GM11168 (cell line): Measurements from ENCODE around the gene GSX1.
"Not testable (repeated sequence)": the region's sequence is repeated elsewhere in the genome, so short reads cannot be mapped to it uniquely, and the experiment has no call there.

Experiments
- in situ Hi-C: fragments of 300-500 bp; cut with MboI; formaldehyde crosslinking; loops from one replicate; pipeline ENCODE4 v1.12.0; 2022; ENCODE audit warnings: low sequenced_read_pairs; ENCODE audit not compliant: unreplicated experiment

The GSX1 gene

DNA sequence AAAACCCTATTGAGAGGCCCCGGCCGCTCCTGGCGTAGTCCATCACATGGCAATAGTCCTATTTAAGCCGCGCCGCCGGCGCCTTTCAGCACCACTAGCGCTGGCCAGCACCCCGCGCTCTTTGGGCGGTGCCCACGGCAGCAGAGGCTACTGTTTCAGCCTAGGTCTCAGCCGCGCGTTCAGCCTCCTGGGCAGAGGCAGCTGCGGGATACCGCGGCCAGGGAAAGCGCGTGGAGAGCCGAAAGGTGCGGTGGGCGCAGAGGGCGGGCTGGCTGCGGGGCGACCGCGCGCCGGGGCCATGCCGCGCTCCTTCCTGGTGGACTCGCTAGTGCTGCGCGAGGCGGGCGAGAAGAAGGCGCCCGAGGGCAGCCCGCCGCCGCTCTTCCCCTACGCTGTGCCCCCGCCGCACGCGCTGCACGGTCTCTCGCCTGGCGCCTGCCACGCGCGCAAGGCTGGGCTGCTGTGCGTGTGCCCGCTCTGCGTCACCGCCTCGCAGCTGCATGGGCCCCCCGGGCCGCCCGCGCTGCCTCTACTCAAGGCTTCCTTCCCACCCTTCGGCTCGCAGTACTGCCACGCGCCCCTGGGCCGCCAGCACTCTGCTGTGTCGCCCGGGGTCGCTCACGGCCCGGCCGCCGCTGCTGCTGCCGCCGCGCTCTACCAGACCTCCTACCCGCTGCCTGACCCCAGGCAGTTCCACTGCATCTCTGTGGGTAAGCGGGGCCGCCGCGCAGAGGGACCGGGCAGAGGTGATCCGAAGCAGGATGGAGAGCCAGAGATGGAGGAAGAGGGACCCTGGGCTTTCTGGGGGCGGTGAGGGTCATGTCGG is at the start of gene GSX1:
Gene GSX1, plus strand, starts transcription at position 91 of the 826 bp plus-strand sequence. Its CDS starts 208 bp downstream, at position 299.
- in situ Hi-C loops: no loop called here

DNA sequence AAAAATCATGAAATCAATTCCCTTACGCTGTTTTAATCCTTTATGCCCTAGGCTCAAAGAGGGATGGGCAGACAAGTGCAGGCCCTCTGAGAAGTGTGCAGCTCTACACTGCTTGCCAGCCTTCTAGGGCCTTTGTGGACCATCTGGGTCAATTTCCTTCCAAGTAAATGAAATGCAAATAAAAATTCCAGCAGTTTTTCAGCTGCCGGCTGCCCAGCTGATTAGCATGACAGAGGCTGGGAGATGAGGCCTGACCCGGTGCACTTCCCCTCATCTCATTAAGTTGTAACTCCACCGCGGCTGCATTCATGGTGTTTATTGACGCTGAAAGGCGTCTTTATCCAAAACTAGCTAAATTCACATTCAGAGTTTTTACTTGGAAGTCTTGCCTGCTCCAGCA is 47.5 kb upstream of the GSX1 start:
- in situ Hi-C loops: no loop called here

DNA sequence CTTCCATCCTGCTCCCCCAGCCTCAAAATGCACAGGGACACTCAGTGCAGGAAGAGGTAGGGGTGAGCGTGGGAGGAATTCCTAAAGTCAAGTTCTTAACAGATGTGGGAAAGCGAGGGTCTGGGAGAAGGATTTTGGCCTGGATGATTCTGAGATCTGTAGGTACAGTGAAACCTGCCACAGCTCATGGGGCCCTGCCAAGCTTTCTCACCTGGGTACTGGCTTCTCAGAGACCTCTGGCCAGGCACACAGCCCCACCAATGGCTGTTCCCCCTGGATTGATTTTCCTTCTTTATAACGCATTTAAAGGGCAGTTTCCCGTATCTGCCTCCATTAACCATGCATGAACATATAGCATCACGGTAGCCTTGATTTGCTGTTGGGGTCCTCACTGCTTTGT is 47.0 kb upstream of the GSX1 start:
- in situ Hi-C loops: no loop called here

DNA sequence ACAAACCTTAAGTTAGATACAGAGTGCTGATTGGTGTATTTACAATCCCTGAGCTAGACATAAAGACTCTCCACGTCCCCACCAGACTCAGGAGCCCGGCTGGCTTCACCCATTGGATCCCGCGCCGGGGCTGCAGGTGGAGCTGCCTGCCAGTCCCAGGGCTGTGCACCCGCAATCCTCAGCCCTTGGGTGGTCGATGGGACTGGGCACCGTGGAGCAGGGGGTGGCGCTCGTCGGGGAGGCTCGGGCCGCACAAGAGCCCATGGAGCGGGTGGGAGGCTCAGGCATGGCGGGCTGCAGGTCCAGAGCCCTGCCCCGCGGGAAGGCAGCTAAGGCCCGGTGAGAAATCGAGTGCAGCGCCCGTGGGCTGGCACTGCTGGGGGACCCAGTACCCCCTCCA is 44.1 kb upstream of the GSX1 start:
- in situ Hi-C loops: not testable (repeated sequence)

DNA sequence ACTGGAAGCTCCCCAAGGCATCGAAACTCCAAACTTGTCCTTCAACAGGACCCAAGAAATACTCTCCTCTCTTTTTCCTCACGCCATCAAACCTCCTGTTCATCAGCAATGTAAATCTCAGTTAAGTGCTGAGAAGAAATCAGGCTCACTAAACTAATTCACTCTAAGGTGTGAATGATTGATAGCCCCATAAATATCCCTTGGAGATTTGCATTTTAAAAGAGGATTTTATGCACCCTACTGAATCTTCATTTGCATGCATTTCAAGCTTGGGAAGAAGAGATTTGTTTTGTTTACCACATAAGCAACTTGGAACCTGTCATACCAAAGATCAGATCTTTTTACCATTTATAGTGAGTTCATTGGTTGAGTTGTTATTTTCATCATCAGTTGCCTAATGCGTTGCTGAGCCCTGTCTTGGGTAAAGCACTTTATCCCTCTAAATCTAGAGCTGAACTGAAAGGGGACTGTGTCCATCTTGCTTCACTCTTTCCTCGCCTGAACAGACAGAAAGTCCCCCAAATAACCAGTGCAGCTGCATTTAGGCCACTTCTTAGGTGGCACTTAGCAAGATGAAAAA is 40.2 kb upstream of the GSX1 start:
- in situ Hi-C loops: no loop called here

DNA sequence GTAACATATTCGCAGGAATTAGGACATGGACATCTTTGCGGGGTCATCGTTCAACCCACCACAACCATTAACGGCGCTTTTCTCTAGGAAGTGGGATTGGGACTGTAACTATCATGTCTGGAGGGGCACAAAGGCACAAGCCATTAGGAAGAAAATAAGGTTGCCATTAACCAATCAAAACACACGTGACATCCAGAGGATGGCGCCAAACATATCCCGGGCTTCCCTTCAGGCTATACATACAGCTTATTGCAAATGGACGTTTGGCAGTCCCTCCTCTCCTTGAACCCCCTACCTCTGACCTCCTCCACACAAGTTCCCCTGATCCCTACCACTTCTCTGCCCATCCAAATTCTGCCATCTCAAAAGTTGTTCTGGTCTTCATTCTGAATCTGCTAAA is 26.6 kb upstream of the GSX1 start:
- in situ Hi-C loops: no loop called here

DNA sequence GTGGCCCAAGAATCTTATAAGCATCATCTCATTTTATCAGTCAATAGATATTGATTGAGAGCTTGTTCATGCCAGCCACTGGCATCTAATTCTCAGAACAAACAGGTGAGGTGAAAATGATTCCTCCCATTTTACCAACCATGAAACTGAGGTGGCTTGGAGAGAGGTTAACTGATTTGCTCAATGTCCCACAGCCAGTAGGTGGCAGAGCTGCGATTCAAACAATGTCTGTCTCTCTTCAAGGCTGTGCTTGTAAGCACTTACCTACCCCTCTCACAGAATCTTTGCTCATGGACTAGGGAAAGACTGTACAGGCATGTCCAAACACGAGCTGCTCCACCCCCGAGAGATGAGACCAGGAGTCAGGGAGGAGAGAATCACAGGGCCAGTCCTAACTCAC is 21.5 kb upstream of the GSX1 start:
- in situ Hi-C loops: no loop called here

DNA sequence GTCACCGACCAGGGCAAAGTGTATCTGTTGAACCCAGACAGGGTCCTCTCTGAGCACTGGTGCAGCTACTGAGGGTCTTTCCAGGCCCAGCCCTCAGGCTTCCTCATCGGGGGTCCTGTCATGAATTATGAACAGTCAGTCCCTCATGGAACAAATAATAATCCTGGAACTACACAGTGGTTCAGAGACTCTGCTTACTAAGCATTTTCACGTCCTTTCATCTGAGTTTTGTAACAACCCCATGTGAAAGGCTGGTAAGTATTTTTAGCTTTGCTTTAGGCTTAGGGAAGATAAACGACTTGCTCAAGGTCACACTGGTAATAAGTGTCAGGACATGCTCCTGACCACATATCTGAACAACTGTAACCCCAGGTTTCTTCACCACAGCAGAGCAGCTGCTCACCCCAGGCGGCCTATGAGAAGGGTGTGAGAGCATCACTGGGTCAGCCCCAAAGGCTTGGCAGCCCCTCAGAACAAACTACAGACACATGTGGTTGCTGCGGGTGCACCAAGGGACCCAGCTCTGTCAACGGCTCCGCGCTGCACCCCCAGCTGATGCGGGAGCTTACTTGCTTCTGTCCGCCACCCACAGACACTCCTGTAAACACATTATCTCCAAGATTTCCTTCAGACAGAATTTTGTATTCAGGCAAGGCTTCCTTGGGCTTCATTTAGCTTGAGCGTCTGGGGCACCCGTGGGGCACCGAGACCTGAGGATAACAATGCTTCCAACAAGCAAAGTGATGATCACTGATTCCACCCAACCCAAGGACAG is 19.4 kb upstream of the GSX1 start:
- in situ Hi-C loops: no loop called here

DNA sequence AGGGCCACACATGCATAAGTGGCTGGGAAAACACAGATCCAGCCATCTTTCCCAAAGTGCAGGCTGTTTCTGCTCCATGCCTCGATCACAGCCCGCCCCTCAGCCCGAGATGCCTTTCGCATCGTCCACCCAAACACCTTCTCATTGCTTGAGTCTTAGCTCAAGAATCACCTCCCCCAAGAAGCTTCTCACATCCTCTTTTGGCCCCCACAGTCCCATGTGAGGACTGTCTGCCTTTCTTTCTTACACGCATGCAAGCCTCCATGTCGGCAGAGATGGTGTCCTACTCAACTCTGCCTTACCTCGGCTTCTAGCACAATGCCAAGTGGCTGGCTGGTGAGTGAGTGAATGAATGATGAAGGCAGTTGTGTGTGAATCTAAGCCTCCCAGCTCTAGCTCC is 18.1 kb upstream of the GSX1 start:
- in situ Hi-C loops: no loop called here

DNA sequence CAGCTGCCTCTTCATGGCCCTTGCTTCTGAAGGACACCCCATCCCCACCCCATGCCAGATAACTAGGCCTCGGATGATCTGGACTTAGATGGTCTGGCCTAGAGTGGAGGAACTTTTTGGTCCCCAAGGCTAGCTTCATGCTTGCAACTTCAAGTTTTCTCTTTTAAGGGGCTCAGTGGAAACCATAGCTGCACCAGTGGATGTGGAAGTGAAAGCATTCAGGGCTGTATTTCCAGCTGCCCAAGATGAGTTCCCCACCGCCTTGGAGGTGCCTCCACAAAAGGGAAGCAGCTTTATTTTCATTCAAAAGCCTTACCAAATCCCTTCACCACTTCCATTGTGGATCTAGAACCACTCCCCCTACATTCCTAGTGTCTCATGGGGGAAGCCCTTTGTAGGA is 17.6 kb upstream of the GSX1 start:
- in situ Hi-C loops: no loop called here

DNA sequence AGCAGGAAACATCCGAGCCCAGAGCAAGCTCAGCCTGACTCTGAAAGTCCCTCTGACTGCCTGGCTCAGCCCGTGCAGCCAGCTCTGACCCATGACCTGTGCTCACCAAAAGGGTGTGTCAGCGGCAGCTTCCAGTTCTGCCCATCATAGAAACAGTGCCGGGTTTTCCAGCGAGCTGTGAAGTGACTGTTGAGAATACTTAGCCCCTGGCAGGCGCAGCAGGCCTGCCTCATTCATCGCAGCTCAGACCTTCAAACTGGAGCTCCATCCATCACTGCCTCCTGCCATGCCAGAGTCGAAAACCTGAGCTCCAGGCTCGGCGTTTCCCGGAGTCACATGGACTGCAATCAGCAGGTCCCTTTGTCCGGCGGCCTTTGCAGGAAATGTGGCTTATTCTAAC is 16.3 kb upstream of the GSX1 start:
- in situ Hi-C loops: no loop called here

DNA sequence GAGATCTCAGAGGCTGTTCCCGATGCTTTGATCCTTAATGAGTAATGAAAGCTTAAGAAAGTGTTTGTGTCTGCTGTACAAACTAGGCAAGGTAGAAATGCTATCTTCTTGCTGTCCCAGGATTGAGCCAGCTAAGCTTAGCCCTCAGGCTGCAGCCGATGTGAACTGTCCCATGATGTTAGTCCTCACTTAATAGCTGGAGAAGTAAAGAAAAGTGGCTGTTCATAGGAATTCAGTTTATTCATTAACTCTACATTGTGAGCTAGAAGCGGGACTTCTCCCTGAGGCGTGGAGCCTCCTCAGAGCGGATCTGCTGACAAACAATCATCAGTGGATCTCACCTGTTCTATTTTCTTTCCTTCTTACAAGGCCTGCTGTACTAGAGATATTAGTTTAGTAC is 10.1 kb upstream of the GSX1 start:
- in situ Hi-C loops: no loop called here

DNA sequence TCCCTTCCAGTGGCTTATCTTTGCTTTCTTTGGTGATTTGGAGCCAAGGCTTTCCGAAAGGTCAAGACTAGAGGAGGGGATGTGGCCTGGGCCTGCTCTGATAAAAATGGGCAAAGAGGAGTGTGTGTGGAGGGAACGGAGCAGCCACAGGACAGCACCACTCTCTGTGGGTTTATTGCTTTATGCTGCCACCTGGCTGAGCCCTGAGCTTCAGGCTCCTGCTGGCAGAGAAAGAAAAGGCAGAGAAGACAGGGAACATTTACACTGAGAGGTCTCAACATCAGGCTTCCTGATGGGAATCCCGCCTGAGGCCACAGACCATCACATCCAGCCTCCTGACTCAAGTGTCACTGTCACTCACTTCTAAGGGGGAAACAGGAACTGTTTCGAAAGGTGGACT is 9.2 kb upstream of the GSX1 start:
- in situ Hi-C loops: no loop called here

DNA sequence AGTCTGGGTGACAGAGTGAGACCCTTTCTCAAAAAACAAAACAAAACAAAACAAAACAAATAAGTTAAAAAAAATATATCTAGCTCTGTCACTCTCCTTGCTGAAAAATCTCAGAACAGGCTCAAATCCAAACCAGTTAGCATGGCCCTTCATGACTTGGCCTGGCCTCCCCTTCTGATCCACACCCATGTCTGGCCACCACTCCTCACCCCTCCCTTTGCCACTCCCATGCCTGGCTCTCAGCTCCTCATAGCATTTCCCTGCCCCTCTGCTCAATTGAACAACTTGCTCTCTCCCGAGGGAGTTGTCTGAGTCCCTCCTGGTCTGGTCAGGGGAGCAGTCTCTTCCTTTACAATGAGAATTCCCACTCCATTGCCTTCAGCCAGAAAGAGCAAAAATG is 4.0 kb upstream of the GSX1 start:
- in situ Hi-C loops: no loop called here

DNA sequence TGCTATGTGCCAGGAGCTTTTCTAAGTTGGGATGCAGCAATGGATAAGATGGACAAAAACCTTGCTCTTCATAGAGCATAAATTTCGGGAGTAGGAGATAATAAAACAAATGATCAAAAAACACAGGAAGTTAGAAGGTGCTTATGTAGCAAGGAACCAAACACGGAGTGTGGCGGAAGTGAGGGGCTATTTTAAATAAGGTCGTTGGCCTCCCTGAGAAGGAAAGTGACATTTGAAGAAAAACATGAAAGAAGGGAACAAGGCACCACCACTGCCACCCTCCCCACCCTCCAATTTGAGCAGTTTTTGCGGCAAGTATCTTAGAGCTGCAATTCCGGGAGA is 3.2 kb upstream of the GSX1 start:
- in situ Hi-C loops: no loop called here

DNA sequence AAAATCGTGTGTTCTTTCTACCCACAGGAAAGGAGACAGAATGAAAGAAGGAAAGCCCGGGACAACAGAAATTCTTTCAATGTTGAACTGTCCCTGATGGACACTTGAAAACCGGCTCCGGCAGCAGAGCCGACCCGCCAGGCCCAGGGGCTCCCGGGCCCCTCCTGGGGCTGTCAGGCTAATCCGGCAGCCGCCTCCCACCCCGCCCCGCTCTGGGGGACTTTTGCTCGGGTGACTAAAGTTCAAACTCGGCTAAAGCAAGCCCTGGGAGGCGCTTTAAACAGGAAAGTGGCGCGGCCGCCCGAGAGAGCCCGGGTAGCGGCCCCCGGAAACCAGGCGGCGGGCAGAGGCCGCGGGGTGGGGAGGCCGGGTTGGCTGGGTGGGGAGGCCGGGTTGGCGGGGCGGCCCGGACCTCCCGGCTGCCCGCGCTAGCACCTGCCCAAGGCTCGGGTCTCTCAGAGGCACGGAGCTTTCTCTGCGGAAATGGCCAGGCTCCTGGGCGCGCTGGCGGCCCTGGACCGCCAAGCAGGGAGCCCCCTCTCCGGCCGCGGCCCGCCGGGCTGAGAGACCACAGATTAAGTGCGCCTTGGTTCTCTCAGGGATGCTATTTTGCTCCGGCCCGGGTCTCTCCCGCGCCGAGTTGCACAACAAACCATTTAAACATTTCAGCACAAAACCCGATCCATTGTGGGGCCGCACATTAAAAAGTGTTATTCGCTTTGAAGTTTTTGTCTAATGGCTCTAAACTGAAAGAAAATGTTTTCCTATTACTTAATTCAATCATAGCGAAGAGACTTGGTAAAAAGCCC is 2.6 kb upstream of the GSX1 start:
- in situ Hi-C loops: no loop called here

DNA sequence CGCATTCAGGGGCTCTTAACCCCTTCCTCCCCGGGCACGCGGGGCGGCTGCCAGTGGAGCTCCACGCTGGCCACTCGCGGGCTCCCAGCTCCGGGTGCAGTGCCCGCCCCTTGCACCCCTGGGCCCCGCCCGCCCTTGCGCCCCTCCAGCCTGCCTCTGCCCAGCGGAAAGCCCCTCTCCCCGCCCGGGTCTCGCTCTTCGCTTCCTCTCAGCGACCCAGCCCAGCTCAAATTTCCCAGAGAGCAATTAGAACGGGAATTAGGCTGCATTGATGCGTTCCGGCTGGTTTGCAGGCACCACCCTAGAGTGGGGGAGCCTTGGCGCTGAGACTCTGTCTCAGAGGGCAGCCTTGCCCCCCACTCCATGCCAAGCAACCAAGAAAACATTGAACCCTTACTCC is 1.8 kb upstream of the GSX1 start:
- in situ Hi-C loops: no loop called here

DNA sequence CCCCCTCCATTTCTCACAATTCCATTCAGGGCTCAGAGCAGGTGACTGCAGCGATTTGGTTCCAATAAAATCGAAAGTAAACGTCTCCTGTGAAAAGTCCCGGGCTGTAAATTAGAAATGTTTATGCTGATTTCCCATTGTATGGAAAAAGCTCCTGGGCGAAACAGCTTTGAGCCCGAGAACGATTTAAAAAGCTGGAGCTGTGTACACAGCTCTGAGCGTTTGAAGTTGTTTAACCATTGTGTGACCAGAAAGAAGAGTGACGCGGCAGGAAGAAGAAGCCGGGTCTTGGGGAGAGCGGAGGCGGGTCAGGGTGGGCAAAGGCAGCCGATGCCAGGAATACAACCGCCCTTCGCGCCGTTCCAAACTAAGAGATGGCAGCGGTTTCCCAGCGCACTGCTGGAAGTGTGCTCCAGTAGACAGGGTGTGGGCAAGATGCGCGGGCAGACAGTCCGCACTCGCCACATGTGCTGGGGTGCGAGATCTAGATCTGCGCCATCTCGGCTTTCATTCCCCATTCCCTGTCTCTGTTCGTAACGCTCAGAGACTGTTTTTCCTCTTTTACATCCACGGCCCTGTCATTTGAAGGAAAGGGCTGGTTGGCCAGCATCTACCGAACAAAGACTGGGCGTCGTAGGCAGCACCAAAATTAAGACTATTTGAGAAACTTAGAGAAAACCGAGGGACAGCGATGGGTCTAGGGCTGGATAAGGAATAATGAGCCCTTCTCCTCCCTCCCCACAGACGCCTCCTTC is 960 bp upstream of the GSX1 start:
- in situ Hi-C loops: no loop called here

DNA sequence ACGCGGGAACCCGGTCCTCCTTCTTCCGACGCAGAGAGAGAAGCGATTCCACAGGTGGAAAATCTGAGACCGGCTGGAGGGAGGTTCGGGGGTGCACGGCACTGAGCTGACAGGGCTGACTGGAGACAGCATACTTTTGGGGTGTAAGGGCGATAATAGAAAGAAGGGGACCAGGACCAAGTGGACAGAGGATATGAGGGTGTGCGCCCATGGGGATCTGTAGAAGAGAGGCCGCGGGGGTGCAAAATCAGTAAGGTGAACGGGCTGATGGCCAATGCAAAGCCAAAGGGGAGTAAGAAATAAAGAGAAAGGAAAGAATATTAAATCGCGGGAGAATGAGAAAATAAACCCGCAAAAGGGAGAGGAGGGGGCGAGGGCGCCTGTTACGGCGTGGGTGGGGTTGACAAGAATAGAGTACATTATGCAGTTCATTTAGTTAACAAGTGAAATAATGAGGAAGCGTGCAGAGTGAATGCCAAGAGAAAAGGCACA is 336 bp upstream of the GSX1 start:
- in situ Hi-C loops: no loop called here
